Activated naive CD8-positive, alpha-beta T cell (primary cell): Measurements from ENCODE around the gene DAND5.
"Not testable (repeated sequence)": the region's sequence is repeated elsewhere in the genome, so short reads cannot be mapped to it uniquely, and the experiment has no call there.

Experiments used
- H3K27ac Mint-ChIP-seq: one replicate; pipeline ENCODE4 v1.8.0; 2021; ENCODE audit warnings: mixed read lengths
- H3K27me3 Mint-ChIP-seq: one replicate; pipeline ENCODE4 v1.8.0; 2021; ENCODE audit warnings: mixed read lengths
- H3K36me3 Mint-ChIP-seq: one replicate; pipeline ENCODE4 v1.8.0; 2021; ENCODE audit warnings: mixed read lengths
- H3K4me1 Mint-ChIP-seq: one replicate; pipeline ENCODE4 v1.8.0; 2021; ENCODE audit warnings: low read depth, mixed read lengths
- H3K4me3 Mint-ChIP-seq: one replicate; pipeline ENCODE4 v1.8.0; 2021; ENCODE audit warnings: mild to moderate bottlenecking, mixed read lengths
- H3K9me3 Mint-ChIP-seq: one replicate; pipeline ENCODE4 v1.8.0; 2021; ENCODE audit warnings: low read depth, mixed read lengths

DAND5 gene

DNA sequence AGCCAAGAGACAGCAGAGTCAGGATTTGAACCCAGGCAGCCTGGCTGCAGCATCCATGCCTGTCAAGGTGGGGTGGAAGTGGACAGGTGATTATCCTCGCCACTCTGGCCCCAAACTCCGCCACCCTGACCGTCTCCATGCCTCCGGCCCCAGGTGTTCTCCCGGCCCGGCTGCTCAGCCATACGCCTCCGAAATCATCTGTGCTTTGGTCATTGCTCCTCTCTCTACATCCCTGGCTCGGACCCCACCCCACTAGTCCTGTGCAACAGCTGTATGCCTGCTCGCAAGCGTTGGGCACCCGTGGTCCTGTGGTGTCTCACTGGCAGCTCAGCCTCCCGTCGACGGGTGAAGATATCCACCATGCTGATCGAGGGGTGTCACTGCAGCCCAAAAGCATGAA, 3.9 kb downstream of the DAND5 start:
- Mint-ChIP-seq H3K27me3 (peaks cover 7% of the 10 kb centered on the region), H3K9me3 (no peaks in the 10 kb centered on the region), H3K36me3 (no peaks in the 10 kb centered on the region), H3K4me1 (no peaks in the 10 kb centered on the region), H3K27ac (no peak overlapping the region), H3K4me3 (no peak overlapping the region)

DNA sequence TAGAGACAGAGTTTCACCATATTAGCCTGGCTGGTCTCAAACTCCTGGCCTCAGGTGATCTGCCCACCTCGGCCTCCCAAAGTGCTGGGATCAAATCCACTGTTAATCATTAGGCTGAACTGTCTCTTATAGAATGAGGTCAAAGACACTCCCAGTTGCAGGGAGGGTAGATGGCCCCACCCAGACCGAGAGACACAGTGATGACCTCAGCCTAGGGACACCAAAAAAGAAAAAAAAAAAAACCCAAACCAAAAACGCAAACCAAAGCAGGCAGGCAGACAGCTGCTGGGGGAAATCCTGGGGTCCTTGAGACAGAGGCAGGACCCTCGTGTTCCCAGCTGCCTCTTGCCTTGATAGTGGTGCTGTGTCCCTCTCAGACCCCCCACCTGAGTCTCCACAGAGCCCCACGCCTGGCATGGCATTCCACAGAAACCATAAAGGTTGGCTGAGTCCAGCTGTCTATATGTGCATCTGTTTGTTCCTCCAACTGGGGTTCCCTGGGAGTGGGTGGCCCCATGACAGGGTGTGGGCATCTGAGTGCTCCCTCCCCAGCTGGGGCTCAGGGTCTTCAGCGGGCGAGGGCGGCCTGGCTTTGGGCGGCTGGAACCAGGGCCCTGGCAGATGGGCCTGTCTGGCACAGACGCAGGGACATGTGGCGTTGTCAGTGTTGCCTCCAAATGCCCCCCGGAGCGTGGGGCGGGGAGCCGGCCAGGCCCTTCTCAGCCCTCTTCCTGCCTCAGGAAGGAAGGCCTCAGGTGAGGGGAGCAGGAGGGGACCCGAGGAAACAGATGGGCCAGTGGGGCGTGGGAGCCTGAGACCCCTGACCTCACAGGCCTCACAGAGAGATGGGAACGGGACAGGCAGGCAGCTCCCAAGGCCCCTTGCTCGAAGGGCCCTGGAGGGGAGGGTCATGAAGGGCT, 5.2 kb downstream of the DAND5 start:
- no peak overlapping the region for H3K4me3 Mint-ChIP-seq
- no peaks in the 10 kb centered on the region for H3K4me1 Mint-ChIP-seq
- no peaks in the 10 kb centered on the region for H3K36me3 Mint-ChIP-seq

DNA sequence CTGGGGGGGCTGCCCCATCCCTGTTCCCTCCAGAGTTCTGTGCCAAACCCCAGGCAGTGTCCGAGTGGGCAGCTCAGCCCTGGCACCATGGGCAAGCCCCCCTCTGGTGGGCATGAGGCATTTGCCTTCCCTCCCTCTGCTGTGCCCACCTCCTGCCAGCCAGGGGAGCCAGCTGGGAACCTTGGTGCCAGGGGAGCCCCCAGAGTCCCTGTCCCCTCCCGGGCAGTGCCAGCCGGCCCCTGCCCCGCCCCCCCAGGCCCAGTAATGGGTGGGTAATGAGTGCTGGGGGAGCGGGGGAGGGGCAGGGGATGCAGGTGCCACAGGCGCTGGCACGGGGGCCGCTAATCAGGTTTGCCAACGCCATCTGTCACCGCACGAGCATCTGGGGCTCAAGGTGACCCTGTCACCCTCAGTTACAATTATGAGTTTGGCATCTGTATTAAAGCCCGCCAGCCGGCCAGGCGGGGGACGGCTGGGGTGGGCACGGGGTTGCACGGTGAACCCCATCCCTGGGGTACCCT, 5.9 kb downstream of the DAND5 start:
- no peaks in the 10 kb centered on the region for H3K4me1 Mint-ChIP-seq
- H3K36me3 Mint-ChIP-seq, result no peaks in the 10 kb centered on the region
- H3K27me3 Mint-ChIP-seq, result peaks cover 7% of the 10 kb centered on the region
- no peak overlapping the region for H3K4me3 Mint-ChIP-seq
- H3K9me3 Mint-ChIP-seq, result no peaks in the 10 kb centered on the region
- H3K27ac Mint-ChIP-seq, result no peak overlapping the region

More for the DNA sequence above, 5.2 kb downstream of the DAND5 start:
- Mint-ChIP-seq H3K9me3 (no peaks in the 10 kb centered on the region), H3K27me3 (peaks cover 7% of the 10 kb centered on the region), H3K27ac (no peak overlapping the region)

DNA sequence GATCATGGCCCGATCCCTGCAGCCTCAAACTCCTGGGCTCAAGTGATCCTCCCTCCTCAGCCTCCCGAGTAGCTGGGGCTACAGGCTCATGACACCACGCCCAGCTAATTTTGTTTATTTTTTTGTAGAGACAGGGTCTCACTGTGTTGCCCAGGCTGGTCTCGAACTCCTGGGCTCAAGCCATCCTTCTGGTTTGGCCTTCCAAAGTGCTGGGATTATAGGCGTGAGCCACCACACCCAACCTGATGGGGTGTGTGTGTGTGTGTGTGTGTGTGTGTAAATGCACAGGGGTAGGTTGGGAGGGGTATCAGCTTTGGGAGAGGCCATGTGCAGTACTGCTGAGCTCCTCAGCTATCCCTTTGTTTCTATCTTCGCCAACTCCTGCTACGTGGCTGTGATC, 6.7 kb downstream of the DAND5 start:
- H3K36me3 Mint-ChIP-seq, H3K27me3 Mint-ChIP-seq, H3K27ac Mint-ChIP-seq, H3K4me3 Mint-ChIP-seq, H3K9me3 Mint-ChIP-seq, H3K4me1 Mint-ChIP-seq: not testable (repeated sequence)

DNA sequence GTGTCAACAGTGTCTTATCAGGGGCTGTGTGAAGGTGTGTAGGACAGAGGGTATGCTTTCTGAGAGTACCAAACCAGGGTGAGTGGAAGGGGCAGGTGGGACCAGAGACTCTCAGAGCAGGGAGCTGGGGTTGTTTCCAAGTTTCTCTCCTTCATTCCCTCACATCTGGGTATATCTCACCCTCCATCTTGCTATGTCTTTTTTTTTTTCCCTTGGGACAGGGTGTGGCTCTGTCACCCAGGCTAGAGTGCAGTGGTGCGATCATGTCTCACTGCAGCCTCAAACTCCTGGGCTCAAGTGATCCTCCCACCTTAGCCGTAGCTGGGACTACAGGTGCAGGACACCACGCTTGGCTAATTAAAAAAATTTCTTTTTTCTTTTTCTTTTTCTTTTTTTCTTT, 10.6 kb downstream of the DAND5 start:
- Mint-ChIP-seq H3K4me1 (no peaks in the 10 kb centered on the region), H3K27ac (no peak overlapping the region), H3K4me3 (no peak overlapping the region), H3K27me3 (peaks cover 7% of the 10 kb centered on the region), H3K9me3 (no peaks in the 10 kb centered on the region), H3K36me3 (no peaks in the 10 kb centered on the region)

DNA sequence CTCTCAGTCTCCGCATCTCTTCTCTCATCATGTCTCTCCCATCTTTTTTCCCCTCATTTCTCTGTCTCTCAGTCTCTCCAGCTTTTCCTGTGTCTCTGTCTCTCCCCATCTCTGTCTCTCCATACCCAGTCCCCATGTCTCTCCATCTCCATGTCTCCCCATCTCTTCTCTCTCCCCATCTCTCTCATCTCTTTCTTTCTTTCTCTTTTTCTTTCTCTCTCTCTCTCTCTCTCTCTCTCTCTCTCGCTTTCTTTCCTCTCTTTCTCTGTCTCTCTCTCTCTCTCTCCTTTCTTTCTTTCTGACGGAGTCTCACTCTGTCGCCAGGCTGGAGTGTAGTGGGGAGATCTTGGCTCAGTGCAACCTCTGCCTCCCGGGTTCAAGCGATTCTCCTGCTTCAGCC, 13.3 kb downstream of the DAND5 start:
- H3K27me3 Mint-ChIP-seq, result peaks cover 6% of the 10 kb centered on the region
- no peak overlapping the region for H3K27ac Mint-ChIP-seq
- no peaks in the 10 kb centered on the region for H3K4me1 Mint-ChIP-seq
- no peaks in the 10 kb centered on the region for H3K36me3 Mint-ChIP-seq
- H3K9me3 Mint-ChIP-seq, result no peaks in the 10 kb centered on the region
- H3K4me3 Mint-ChIP-seq, result no peak overlapping the region

DNA sequence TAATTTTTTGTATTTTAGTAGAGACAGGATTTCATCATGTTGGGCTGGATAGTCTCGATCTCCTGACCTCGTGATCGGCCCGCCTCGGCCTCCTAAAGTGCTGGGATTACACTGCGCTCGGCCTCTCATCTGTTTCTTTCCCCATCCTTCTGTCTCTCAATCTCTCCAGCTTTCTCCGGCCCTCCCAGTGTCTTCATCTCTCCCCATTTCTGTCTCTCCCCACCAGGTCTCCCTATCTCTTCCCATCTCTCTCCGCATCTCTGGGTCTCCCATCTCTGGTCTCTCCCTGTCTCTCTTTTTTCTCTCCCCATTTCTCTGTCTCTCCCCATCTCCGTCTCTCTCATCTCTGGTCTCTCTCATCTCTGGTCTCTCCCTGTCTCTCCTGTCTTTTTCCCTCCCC, 13.7 kb downstream of the DAND5 start:
- Mint-ChIP-seq H3K27me3 (peaks cover 2% of the 10 kb centered on the region), H3K9me3 (no peaks in the 10 kb centered on the region), H3K36me3 (no peaks in the 10 kb centered on the region), H3K27ac (no peak overlapping the region), H3K4me3 (no peak overlapping the region), H3K4me1 (no peaks in the 10 kb centered on the region)

DNA sequence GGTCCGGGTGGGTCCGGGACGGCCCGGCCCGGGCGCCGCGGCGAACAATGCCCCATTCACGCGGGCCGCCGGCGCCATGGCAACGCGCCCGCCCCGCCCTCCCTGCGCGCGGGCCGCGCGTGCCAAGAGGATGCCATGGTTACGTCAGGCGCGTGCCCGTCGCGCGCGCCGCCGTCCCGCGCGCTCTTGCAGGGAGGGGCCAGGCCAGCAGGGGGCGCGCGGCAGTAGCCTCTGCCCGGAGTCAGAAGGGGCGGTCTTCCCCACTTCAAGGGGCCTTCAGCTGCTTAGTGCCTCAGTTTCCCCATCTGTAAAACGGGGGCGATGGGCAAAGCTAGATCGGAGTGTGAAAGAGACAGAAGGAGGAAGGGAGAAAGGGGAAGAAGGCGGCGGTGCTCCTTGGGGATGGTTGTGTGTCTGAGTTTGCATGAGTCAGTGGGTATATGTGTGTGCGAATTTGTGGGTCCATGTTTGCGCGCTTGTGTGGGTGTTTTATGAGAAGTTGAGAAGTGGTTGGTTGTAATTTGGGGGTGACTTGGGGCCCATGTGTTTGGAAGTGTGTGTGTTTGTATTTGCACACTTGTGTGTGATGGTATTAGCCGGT, 14.3 kb downstream of the DAND5 start:
- Mint-ChIP-seq H3K4me3 (no peak overlapping the region), H3K27ac (no peak overlapping the region), H3K4me1 (no peaks in the 10 kb centered on the region), H3K36me3 (no peaks in the 10 kb centered on the region), H3K9me3 (no peaks in the 10 kb centered on the region), H3K27me3 (peaks cover 1% of the 10 kb centered on the region)

DNA sequence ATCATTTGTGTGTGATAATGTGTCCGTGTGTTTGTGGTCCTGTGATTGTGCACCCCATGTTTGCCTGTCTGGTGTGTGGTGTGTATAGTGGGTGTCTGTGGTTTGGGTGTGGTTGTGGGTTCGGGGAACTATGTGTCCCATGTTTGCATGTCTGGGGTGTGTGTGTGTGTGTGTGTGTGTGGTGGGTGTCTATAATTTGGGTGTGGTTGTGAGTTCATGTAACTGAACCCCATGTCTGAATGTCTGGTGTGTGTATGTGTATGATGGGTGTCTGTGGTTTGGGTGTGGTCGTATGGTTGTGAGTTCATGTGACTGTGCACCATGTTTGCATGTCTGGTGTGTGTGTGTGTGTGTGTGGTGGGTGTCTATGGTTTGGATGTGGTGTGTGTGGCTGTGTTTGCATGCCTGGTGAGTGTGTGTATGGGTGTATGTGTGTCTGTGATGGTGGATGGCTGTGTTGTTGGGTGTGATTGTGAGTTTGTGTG, 14.8 kb downstream of the DAND5 start:
- H3K4me3 Mint-ChIP-seq, result no peak overlapping the region
- no peak overlapping the region for H3K27ac Mint-ChIP-seq
- H3K36me3 Mint-ChIP-seq, result no peaks in the 10 kb centered on the region
- H3K9me3 Mint-ChIP-seq, result no peaks in the 10 kb centered on the region
- H3K27me3 Mint-ChIP-seq, result peaks cover 1% of the 10 kb centered on the region
- no peaks in the 10 kb centered on the region for H3K4me1 Mint-ChIP-seq

DNA sequence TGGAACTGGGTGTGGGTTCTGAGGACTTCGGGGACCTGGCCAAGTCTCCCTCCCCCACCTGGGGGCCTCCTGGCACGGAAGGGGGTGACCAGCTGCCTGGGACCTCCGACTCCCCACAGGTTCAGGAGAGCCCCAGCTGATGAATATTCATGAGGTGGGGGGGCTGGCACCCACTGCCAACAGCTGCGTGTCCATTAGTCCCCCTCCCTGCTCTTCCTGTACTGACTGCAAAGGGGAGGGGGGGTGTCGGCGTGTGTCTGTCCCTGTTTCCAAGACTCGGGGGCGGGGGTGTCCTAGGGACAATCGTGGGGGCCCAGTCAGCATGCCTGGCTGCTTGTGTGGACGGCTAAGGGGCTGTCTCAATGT, 15.3 kb downstream of the DAND5 start:
- H3K36me3 Mint-ChIP-seq, result no peaks in the 10 kb centered on the region
- H3K4me1 Mint-ChIP-seq, result no peaks in the 10 kb centered on the region
- H3K27me3 Mint-ChIP-seq, result peaks cover 1% of the 10 kb centered on the region
- no peak overlapping the region for H3K4me3 Mint-ChIP-seq
- no peak overlapping the region for H3K27ac Mint-ChIP-seq
- H3K9me3 Mint-ChIP-seq, result no peaks in the 10 kb centered on the region

DNA sequence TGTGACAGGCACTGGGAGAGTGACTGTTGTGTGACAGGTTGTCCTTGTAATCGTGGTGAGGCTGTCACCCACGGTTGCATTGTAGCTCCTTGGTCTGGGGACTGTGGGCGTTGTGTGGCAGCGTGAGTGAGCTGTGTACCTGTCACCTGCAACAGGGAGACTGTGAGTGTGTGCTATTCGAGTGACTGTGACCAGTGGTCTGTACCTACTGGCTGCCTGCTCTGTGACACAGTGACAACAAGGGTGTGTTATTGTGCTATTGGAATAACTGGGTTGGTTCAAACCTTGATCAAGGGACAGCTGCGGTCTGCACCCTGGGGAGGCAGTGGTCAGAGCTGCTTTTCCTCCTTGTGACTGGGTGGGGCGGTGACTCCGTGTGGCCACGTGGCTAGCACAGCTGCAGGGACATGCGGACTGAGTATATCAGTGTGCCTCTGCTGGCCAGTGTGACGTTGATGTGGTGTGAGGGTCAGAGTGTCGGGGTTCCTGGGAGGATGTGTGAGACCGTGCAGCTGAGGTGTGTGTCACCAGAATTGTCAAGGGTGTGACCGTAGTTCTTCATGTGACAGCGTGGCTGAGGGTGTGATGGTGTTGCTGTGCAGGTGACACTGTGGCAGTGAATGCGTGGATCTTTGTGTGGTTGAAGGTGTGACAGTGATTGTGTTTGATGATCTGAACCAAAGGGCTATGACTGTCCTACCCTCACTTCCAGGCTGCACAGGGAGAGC, 15.8 kb downstream of the DAND5 start:
- Mint-ChIP-seq H3K9me3 (no peaks in the 10 kb centered on the region), H3K27ac (no peak overlapping the region), H3K4me3 (no peak overlapping the region)

DNA sequence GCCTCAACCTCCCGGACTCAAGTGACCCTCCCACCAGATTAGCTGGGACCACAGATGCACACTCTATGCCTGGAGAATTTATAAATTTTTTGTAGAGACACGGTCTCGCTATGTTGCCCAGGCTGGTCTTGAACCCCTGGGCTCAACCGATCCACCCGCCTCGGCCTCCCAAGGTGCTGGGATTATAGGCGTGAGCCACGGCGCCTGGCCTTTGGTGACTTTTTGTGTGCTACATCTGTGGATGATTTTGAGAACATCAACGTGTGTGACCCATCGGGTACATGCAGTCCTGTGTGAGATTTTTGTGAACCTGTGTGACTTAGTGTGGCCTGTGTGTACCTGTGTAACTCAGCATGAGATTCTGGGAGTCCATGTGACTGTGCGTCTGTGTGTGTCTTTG, 17.4 kb downstream of the DAND5 start:
- Mint-ChIP-seq H3K4me3 (no peak overlapping the region), H3K27me3 (peaks cover 1% of the 10 kb centered on the region), H3K36me3 (no peaks in the 10 kb centered on the region), H3K9me3 (no peaks in the 10 kb centered on the region), H3K4me1 (peaks cover 2% of the 10 kb centered on the region), H3K27ac (no peak overlapping the region)

More for the DNA sequence above, 15.8 kb downstream of the DAND5 start:
- H3K27me3 Mint-ChIP-seq, result peaks cover 1% of the 10 kb centered on the region
- H3K4me1 Mint-ChIP-seq, result no peaks in the 10 kb centered on the region
- H3K36me3 Mint-ChIP-seq, result no peaks in the 10 kb centered on the region

DNA sequence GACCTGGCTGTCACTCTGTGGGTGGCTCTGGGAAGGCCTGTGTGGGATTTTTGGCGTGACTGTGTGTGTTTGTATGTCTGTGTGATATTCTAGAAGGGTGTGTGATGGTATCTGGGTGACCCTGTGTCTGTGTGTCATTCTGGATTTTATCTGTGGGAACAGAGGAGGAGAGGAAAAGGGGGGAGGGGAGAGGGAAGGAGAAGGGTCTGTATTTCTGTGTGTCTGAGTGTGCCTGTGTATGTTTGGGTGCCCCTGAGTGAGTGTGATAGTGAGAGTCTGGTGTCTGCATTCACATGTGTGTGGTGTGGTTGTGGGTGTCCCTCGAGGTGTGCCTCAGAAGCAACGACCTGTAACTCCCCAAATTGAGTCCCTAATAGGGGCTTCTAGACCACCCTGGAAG, 17.8 kb downstream of the DAND5 start:
- Mint-ChIP-seq H3K27ac (no peak overlapping the region), H3K4me3 (no peak overlapping the region), H3K36me3 (no peaks in the 10 kb centered on the region), H3K9me3 (no peaks in the 10 kb centered on the region), H3K4me1 (peaks cover 2% of the 10 kb centered on the region), H3K27me3 (peaks cover 1% of the 10 kb centered on the region)

DNA sequence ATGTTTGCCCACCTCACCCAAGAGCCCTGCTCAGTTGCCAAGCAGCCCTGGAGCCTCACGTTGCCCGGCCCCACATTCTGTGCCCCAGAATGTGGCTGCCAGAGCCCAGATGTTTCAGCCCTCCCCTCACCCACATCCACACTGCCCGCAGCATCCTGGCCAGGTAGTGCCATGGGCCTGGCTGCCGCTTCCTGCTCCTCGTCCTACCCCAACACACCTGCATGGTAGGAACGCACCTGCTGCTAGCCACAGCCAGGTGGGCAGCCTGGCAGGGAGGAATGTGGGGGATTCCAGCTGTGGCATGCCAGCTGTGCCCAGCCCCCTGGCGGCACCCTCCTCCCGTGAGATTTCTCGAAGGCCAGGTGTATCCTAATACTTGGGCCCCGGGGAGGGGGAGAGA, 18.4 kb downstream of the DAND5 start:
- Mint-ChIP-seq H3K27me3 (peaks cover 1% of the 10 kb centered on the region), H3K9me3 (no peaks in the 10 kb centered on the region), H3K4me1 (peaks cover 2% of the 10 kb centered on the region), H3K36me3 (no peaks in the 10 kb centered on the region), H3K4me3 (no peak overlapping the region), H3K27ac (no peak overlapping the region)

DNA sequence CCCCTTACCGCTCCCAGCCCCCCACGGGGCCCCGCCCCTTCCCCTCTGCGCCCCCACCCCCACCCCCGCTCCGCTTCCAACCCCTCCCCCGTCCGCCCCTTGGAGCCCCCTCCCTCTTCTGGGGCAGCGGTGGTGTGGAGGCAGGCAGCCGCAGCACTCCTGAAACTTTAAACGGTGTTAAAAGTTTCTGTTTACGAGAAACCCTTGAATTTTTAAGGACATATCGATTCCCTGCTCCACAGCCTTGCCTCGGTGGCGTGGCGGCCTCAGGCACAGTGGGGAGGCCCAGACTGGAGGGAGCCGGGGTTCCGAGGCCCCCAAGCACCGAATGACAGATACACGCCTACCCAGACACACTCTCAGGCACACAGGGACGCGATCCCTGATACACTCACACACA, 21.1 kb downstream of the DAND5 start:
- no peaks in the 10 kb centered on the region for H3K9me3 Mint-ChIP-seq
- H3K27ac Mint-ChIP-seq, result no peak overlapping the region
- no peak overlapping the region for H3K4me3 Mint-ChIP-seq
- peaks cover 8% of the 10 kb centered on the region for H3K4me1 Mint-ChIP-seq
- peaks cover 1% of the 10 kb centered on the region for H3K27me3 Mint-ChIP-seq
- H3K36me3 Mint-ChIP-seq, result no peaks in the 10 kb centered on the region
